MG63 (cell line): ENCODE data around the gene S100G. TPM values are rescaled to one million over a fixed set of nuclear protein-coding genes. Genes with fewer than 3 reads are reported as not detected.

Source experiments
- DNase-seq: peaks from one replicate; pipeline ENCODE4 v3.0.0-alpha.2; 2020
- H3K27me3 ChIP-seq: fragments of 250-450 bp; sonication (Bioruptor Pico); 2 replicates; pipeline ENCODE4 v1.5.1; 2020; ENCODE audit warnings: mild to moderate bottlenecking, moderate library complexity
- H3K36me3 ChIP-seq: fragments of 250-450 bp; sonication (Bioruptor Pico); 2 replicates; pipeline ENCODE4 v1.5.1; 2020; ENCODE audit warnings: mild to moderate bottlenecking, moderate library complexity
- H3K4me3 ChIP-seq: fragments of 250-450 bp; sonication (Bioruptor Pico); 2 replicates; pipeline ENCODE4 v1.5.1; 2020; ENCODE audit warnings: mild to moderate bottlenecking, moderate library complexity
- H3K9me3 ChIP-seq: fragments of 250-450 bp; sonication (Bioruptor Pico); 2 replicates; pipeline ENCODE4 v1.5.1; 2020; ENCODE audit warnings: mild to moderate bottlenecking, moderate library complexity
- total RNA-seq: library from RNA; depleted of rRNA; stranded (reverse); fragments of >200 nt; shearing (Covaris generic); gene quantifications from 2 replicates; pipeline ENCODE4 v1.2.3, GENCODE V29; 2014; ENCODE audit warnings: low replicate concordance

S100G gene
- total RNA-seq, 1 experiment from 2014 or later, result not detected

DNA sequence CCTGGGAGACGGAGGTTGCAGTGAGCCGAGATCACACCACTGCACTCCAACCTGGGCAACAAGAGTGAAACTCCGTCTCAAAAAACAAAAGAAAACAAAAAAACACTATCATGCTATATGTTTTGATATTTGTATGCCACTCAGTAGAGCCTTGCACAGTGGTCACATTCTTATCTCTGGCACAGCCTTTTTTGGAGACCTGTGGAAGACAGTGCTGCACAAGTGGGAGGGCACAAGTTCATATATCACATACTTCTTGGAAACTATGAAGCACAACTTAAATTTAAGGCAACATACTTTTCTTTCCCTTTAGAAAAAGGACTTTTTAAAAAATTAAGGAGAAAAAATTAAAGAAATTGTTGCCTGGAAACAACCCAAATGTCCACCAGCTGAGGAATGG is 14.4 kb upstream of the S100G start:
- Histone ChIP-seq H3K9me3 (no peaks in the 10 kb centered on the region), H3K4me3 (no peak overlapping the region), H3K36me3 (no peaks in the 10 kb centered on the region), H3K27me3 (no peaks in the 10 kb centered on the region)
- DNase-seq, result no peak

DNA sequence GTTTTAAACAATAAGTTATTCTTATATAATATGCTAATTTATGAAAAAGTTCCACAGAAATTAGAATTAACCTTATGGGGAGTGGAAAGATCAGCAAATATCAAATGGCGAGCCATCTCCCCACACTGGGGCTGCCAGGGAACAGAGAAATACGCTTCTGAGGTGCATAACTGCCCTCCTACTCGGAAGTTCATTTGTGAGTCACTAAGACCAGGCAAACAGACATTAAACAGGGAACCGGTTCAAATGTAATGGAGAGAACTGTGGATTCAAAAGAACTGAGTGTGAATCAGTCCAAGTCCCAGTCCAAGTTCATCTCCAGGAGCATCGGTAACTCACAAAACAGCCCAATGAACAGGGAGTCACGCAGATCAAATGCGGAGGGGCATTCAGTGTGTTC is 11.4 kb upstream of the S100G start:
- no peaks in the 10 kb centered on the region for H3K36me3 ChIP-seq
- no peaks in the 10 kb centered on the region for H3K27me3 ChIP-seq
- H3K9me3 ChIP-seq, result no peaks in the 10 kb centered on the region
- DNase-seq, result no peak
- no peak overlapping the region for H3K4me3 ChIP-seq

DNA sequence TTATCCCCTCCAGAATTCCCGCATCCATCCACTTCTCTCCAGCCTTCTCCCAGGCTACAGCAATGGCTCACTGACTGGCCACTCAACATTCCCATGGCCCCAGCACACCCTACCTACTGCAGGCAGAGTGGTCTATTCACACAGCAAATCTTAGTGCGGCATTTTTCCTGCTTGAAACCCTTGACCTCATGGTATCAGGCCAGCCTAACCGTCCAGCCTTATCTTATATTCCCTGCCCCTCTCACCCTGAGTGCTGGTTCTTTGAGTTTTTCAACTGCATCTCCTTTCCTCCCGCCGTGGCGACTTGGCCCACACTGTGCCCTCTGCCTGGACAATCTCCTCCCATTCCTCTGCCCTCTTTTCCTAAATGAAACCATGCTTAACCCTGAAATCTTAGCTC is 10.0 kb upstream of the S100G start:
- Histone ChIP-seq H3K36me3 (no peaks in the 10 kb centered on the region), H3K9me3 (no peaks in the 10 kb centered on the region), H3K27me3 (no peaks in the 10 kb centered on the region), H3K4me3 (no peak overlapping the region)
- no peak for DNase-seq

- no peaks in the 10 kb centered on the region for H3K27me3 ChIP-seq
- H3K4me3 ChIP-seq, result no peak overlapping the region
- H3K9me3 ChIP-seq, result no peaks in the 10 kb centered on the region
- H3K36me3 ChIP-seq, result no peaks in the 10 kb centered on the region
- DNase-seq, result no peak
Observed at GRCh38 chrX:16640823-16641222, 9.1 kb upstream of the S100G start.

DNA sequence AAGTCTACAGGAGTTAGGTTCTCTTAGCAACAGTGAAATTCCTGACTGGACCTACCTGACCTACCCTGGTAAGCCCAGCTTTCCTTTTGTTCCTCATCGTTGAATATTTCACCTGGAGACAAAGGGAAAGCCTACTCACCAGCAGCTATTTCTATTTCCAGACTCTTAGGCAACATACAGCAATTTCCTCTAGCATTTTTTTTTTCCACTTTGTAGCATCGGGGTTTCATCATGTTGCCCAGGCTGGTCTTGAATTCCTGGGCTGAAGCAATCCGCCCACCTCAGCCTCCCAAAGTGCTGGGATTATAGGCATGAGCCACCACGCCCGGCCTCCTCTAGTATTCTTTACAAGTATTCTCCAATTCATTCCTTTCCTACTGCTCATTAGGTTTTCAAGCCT is 6.8 kb upstream of the S100G start:
- DNase-seq, result peak; percentile 65
- H3K9me3 ChIP-seq, result no peaks in the 10 kb centered on the region
- H3K4me3 ChIP-seq, result no peak overlapping the region

GRCh38 chrX:16646366-16647138 is 3.4 kb upstream of the S100G start:
- no peak for DNase-seq
- no peaks in the 10 kb centered on the region for H3K27me3 ChIP-seq
- H3K4me3 ChIP-seq, result no peak overlapping the region
- H3K36me3 ChIP-seq, result no peaks in the 10 kb centered on the region
- no peaks in the 10 kb centered on the region for H3K9me3 ChIP-seq

More for the DNA sequence above, 6.8 kb upstream of the S100G start:
- Histone ChIP-seq H3K27me3 (no peaks in the 10 kb centered on the region), H3K36me3 (no peaks in the 10 kb centered on the region)

GRCh38 chrX:16651391-16652024 is 1.6 kb downstream of the S100G start:
- Histone ChIP-seq H3K36me3 (no peaks in the 10 kb centered on the region), H3K9me3 (no peaks in the 10 kb centered on the region), H3K4me3 (no peak overlapping the region), H3K27me3 (no peaks in the 10 kb centered on the region)
- DNase-seq, result no peak

DNA sequence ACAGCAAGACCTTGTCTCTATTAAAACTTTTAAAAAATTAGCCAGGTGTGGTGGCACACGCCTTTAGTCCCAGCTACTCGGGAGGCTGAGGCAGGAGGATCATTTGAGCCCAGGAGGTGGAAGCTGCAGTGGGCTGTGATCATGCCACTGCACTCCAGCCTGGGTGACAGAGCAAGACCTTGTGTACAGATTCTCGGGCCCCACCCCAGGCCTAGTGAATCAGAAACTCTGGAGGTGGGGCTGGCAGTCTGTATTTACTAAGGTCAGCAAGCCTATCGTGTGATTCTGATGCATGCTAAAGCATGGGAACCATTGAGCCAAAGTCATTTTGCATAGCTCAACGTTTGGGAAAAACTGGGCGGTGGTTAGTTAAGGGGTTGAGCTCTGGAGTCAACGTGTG is 3.5 kb downstream of the S100G start:
- H3K36me3 ChIP-seq, result no peaks in the 10 kb centered on the region
- no peak for DNase-seq

DNA sequence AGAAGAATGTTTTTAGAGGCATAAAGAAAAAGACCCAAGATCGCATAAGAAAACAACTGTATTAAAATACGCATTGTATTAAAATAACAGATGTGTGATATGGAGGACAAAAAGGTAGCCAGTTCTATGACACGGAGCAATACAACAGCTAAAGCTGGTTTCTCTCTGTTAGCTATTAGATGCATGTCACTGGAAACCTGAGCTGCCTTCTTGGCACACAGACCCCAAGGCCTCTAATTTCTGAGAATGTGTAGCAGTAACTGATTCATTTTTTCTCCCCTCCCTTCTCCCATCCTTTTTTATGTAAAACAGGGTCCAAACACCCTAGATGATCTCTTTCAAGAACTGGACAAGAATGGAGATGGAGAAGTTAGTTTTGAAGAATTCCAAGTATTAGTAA is 4.1 kb downstream of the S100G start:
- DNase-seq, result no peak
- Histone ChIP-seq H3K9me3 (no peaks in the 10 kb centered on the region), H3K36me3 (no peaks in the 10 kb centered on the region), H3K27me3 (no peaks in the 10 kb centered on the region), H3K4me3 (no peak overlapping the region)

More for the DNA sequence above, 3.5 kb downstream of the S100G start:
- H3K4me3 ChIP-seq, result no peak overlapping the region
- no peaks in the 10 kb centered on the region for H3K27me3 ChIP-seq
- no peaks in the 10 kb centered on the region for H3K9me3 ChIP-seq

DNA sequence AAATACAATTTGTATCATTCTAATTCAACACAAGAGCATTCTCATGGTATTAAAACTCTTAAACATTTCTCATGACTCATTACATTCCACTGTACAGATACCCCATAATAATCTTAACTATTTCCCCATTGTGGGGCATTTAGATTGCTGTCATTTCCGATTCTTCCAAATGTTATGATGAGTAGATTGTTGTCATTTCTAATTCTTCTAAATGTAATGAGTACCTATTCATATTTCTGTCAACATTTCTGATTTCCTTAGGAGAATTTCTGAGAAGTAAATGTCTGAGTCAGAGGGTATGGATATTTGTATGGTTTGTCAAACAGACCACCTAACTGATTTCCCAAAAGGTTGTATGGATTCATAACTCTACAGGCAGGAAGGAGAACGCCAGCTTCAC is 8.3 kb downstream of the S100G start:
- no peaks in the 10 kb centered on the region for H3K9me3 ChIP-seq
- H3K36me3 ChIP-seq, result no peaks in the 10 kb centered on the region
- no peak overlapping the region for H3K4me3 ChIP-seq
- H3K27me3 ChIP-seq, result no peaks in the 10 kb centered on the region
- DNase-seq, result no peak

- Histone ChIP-seq H3K4me3 (no peak overlapping the region), H3K9me3 (no peaks in the 10 kb centered on the region), H3K36me3 (no peaks in the 10 kb centered on the region), H3K27me3 (no peaks in the 10 kb centered on the region)
- no peak for DNase-seq
Observed at GRCh38 chrX:16659321-16659720, 9.4 kb downstream of the S100G start.

DNA sequence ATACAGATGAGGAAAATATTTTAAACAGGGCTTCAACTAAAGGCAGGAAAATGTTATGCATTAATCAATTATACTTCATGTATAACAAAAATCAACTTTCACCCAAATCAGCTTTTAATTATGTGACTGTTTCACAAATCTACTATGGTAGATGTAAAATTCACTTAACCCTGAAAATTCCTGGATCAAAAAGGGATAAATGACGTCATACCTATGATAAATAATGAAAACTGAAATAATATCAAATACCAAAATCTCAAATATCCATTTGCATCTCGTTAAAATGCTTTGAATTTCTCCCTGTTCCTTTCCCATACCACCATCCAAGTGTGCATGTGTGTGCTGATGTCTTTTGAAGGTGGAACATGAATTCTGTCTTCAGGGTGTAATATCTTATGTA is 11.5 kb downstream of the S100G start:
- Histone ChIP-seq H3K4me3 (no peak overlapping the region), H3K36me3 (no peaks in the 10 kb centered on the region), H3K9me3 (no peaks in the 10 kb centered on the region), H3K27me3 (no peaks in the 10 kb centered on the region)
- no peak for DNase-seq

DNA sequence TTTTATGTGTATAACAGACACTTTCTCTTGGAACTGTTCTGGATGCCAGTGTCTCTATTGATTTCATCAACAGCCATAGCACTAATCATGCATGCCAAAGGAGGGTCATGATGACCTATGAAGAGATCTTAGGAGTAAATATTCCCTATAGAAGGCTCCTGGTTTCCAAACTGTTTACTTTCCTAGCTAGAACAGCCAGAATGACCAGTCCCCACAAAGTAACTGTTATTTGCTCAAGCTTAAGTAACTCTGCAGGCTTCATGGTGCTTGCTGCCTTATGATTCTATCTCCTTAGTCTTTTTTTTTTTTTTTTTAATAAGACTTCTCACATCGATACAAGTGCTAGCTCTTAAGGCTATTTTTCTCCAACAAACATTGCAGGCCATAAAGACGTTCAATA is 12.4 kb downstream of the S100G start:
- Histone ChIP-seq H3K27me3 (no peaks in the 10 kb centered on the region), H3K9me3 (no peaks in the 10 kb centered on the region), H3K36me3 (no peaks in the 10 kb centered on the region; the same call in 1 of the 2 replicates), H3K4me3 (no peak overlapping the region)
- DNase-seq, result no peak

- H3K27me3 ChIP-seq, result no peaks in the 10 kb centered on the region
- no peaks in the 10 kb centered on the region for H3K9me3 ChIP-seq
- H3K4me3 ChIP-seq, result no peak overlapping the region
- H3K36me3 ChIP-seq, result no peaks in the 10 kb centered on the region; the same call in 1 of the 2 replicates
- DNase-seq, result no peak
Observed at GRCh38 chrX:16664074-16664473, 14.1 kb downstream of the S100G start.

DNA sequence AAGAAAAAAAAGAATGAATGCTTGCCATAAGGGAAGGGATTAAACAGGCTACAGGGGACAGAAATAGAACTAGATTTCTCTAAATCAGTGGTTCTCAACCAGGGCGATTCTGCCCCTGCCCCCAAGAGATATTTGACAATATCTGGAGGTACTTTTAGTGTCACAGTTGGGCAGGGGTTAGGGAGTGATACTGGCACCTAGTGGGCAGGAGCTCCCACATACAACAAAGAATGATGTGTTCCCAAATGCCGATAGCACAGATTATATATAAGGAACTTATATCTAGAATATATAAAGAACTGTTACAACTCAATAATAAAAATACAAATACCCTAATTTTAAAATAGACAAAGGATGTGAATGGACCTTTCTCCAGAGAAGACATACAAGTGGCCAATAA is 14.7 kb downstream of the S100G start:
- no peak for DNase-seq
- no peak overlapping the region for H3K4me3 ChIP-seq
- H3K27me3 ChIP-seq, result no peaks in the 10 kb centered on the region
- no peaks in the 10 kb centered on the region for H3K9me3 ChIP-seq
- no peaks in the 10 kb centered on the region; the same call in 1 of the 2 replicates for H3K36me3 ChIP-seq

DNA sequence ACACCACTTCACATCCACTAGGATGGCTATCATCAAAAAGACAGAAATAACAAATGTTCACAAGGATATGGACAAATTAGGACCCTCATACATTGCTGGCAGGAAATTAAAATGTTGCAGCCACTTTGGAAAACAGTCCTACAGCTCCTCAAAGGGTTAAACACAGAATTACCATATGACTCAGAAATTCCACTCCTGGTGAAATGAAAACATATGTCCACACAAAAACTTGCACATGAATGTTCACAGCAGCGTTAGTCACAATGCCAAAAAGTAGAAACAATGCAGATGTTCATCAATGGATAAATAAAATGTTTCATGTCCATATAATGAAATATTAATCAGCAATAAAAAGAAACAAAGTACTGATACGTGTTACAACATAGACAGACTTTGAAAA is 15.1 kb downstream of the S100G start:
- no peak overlapping the region for H3K4me3 ChIP-seq
- DNase-seq, result no peak
- no peaks in the 10 kb centered on the region for H3K9me3 ChIP-seq

DNA sequence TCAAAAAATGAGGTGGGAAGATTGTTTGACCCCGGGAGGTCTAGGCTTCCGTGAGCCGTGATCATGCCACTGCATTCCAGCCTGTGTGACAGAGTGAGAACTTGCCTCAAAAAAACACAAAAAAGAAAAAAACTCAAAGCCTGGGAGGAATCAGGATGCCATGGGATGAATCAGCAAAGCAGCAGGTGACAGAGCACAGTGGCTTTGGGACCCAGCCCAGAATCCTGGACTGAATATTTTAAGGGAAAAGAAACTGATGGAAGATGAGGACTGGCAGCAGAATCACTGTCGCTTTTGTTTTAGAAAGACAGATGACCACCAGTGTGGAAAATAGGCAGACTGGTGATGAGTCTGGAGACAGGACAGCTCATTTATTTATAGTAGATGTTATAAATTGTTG is 16.6 kb downstream of the S100G start:
- Histone ChIP-seq H3K36me3 (no peaks in the 10 kb centered on the region; the same call in 1 of the 2 replicates), H3K9me3 (no peaks in the 10 kb centered on the region), H3K27me3 (no peaks in the 10 kb centered on the region), H3K4me3 (no peak overlapping the region)
- DNase-seq, result no peak

More for the DNA sequence above, 15.1 kb downstream of the S100G start:
- H3K36me3 ChIP-seq, result no peaks in the 10 kb centered on the region; the same call in 1 of the 2 replicates
- no peaks in the 10 kb centered on the region for H3K27me3 ChIP-seq

DNA sequence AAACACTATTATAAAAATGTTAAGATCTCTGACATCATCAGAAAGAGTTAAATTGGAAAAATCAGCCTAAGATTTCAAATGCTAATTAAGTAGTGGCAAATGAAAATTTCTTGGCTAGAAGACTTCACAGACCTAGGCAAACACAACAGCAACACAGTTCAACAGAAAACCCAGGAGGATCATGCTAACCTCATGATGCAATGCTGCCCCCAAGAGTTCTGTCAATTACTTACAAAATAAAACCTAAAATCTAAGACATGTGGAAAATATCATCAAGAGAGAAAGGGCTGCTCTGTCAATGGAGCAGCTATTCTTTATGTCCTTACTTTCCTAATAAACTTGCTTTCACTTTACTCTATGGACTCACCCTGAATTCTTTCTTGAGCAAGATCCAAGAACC is 21.0 kb downstream of the S100G start:
- DNase-seq, result no peak

More for the DNA sequence above, 21.0 kb downstream of the S100G start:
- Histone ChIP-seq H3K9me3 (no peaks in the 10 kb centered on the region), H3K36me3 (peaks cover 3% of the 10 kb centered on the region), H3K4me3 (no peak overlapping the region), H3K27me3 (no peaks in the 10 kb centered on the region)
